Mammary epithelial cell (primary cell): ENCODE results near the gene CUX1.

Source experiments
- CTCF ChIP-seq, 2 donors: IDR thresholded peaks in 1 of 2; conservative IDR thresholded peaks in 1 of 2; 2 replicates each; pipeline ENCODE4 v1.5.1; 2011 to 2012; ENCODE audit warnings: inconsistent platforms in 2 of 2, low read length in 2 of 2, mild to moderate bottlenecking in 2 of 2, control low read depth in 1 of 2, low read depth in 1 of 2; ENCODE audit not compliant: insufficient read depth in 1 of 2; ENCODE audit errors: extremely low read depth in 1 of 2
- EZH2 ChIP-seq: IDR thresholded peaks from 2 replicates; pipeline ENCODE4 v1.6.1; 2012; ENCODE audit warnings: low read length, inconsistent platforms, borderline replicate concordance

- TF ChIP-seq CTCF (conservative IDR thresholded peaks at IDR 0.05 in 1 of 2, IDR thresholded peaks at IDR 0.05 in 1 of 2; ENCODE audit: extremely low read depth in 1 of 2, insufficient read depth in 1 of 2, low read depth in 1 of 2, low read length in 2 of 2) (no peak), EZH2 (no peak)
These were observed 300.3 kb downstream of the CUX1 start for GRCh38 chr7:102117743-102118142.
